GM19193 (cell line): ENCODE results near the gene SNX24.

Experiments used
- POLR2A ChIP-seq: IDR thresholded peaks from 4 replicates; pipeline ENCODE4 v1.6.1; 2011; ENCODE audit not compliant: insufficient read depth, insufficient read length; ENCODE audit errors: extremely low read depth

SNX24 gene

GRCh38 chr5:122940890-122941289 lies 95.5 kb downstream of the SNX24 start:
- TF ChIP-seq POLR2A: no peak

DNA sequence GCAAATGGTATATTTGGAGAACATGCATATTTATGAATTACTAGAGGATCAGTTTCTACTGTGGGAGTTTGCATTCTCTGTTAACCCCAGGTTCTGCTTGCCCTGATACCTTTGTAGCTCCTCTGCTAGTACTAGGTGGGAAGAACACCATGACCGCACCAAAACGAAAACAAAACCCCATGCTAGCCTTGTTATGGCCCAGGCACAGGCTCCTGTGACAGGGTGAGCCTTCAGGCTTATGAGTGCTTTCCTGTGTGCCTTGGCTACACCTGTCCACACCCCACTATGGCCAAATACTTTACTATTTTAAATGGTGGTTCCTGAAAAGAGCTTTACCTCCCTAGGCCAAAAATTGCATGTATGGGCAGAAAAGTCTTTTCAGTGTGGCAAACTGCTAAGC lies 96.3 kb downstream of the SNX24 start:
- TF ChIP-seq POLR2A: no peak

DNA sequence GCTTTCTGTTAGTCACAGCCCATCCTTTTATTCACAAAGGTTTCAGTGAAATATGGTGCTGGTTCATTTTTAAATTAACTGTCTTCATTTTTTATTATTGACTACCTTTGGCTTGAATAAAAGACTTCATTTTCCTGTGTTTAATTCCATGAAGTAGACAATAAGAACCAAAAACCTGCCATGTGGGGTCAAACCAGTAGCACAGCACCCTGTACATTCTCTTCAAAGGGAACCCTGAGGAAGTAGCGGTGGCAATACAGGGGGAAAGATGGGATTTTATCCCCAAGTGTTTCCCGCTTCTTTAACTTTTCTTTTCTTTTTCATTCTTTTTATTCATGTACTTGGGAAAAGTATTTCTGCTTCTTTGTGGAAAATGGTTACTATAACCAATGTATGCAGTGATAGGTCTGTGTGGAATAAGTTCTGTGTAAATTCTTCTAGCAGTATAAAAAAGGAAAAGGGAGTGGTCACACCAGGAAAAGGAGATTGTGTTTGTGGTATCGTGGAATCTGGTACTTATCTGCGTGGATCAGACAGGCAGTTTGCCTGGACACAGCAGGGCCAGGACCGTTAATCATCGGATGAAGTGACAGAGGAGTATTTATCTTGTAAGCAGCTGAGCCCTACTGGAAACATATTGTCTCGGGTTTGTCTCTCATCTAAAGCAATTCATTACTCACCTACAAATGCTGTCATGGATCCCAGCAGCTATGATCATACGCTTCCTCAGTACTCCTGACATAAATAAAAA lies 96.9 kb downstream of the SNX24 start:
- TF ChIP-seq POLR2A: no peak

DNA sequence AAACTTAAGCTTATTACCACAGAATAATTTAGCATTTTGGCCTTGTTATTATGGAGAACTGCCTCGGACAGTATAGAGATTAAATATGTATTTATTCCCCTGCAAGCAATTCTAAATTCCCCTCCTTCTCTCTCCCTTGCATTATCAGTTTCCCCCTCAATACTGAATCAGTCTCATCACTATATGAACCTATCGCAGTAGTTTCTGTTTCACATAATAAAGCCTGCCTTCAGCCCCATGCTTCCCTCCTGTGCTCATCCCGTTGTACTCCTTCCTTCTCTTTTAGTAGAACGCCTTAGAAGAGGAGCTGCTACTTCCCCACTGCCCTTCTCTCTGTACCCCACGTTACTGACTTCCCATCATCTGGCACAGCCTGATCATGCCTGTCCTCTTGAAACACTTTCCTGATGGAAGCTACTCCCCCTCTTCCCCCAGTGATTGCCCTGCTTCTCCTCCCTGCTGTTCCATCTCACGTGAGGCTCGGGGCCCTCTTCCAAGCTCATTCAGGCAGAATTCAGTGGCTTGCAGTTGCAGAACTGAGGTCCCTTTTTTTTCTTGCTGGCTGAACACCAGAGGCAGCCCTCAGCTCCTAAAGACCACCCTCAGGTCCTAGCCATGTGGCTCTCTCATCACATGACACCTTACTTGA lies 97.8 kb downstream of the SNX24 start:
- TF ChIP-seq POLR2A: no peak

DNA sequence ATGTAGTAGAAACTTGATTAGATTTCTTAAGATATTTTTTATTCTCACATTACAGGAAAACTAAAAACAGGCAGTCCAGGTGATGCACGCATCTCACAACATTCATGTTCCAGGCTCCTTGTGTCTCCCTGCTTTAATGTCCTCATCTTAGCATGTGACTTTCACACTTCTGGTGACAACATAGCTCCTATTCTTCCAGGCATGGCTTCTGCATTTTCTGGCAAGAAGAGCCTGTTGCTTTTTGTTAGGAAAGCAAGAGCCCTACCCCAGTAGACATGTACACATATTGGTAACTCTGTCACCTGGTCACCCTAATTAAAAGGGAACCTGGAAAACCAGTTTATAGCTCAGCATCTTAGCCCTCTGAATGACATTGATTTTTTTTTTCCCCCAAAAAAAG lies 98.6 kb downstream of the SNX24 start:
- no peak for TF ChIP-seq POLR2A

DNA sequence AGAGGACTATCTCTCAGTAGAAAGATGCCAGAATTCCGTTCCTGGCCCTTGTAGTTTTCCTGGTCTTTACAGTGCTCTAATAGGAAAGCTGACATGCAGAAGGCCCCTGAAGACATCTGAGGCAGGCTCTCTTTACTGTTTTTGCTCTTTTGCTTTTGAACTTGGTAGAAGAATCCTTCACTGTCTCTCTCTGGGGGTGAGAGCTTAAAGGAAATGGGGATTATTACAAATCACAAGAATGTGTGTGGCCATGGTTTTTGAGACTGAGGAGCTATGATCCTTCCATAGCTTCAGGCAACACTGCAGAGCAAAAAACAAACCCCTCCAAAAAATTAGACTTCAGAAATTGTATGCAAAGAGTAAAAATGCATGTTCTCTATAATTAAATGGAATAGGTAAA lies 102.0 kb downstream of the SNX24 start:
- TF ChIP-seq POLR2A: no peak

DNA sequence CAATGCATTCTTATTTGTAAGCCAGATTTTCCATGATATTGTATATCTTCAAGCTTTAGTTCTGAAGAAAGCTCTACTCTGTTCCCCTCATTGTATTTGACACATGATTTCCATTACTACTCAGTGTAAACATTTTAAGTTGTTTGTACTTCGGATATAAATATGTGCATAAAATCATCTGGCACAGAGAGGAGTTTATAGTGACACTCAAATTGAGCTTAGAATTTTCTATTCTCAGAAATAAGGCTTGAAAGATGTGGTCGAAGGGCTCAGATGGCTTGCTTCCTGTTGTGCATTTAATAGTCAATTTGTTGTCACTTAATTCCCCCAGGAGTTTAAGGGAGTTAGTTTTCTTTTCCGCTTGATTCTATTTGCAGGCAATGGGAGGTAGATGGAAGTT lies 102.4 kb downstream of the SNX24 start:
- TF ChIP-seq POLR2A: no peak

DNA sequence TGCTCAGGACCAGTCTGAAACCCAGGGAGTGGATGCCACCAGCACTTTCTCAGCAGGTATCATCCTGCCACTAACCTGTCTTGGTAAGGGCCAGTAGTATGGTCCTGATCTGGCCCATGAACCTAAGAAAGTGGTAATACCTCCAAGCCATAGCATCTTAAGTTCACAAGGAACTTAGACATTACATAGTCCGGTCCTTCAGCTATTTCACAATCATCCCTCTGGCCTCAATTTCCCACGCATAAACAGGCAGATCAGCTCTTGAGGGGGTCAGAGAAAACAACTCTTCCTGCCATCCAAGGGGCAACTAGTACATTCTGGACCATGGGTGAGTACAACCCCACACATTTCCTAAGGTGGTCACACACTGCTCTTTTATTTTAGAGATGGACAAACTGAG lies 102.9 kb downstream of the SNX24 start:
- no peak for TF ChIP-seq POLR2A

GRCh38 chr5:122951658-122952057 lies 106.2 kb downstream of the SNX24 start:
- no peak for TF ChIP-seq POLR2A

GRCh38 chr5:122954719-122955118 lies 109.3 kb downstream of the SNX24 start:
- no peak for TF ChIP-seq POLR2A

DNA sequence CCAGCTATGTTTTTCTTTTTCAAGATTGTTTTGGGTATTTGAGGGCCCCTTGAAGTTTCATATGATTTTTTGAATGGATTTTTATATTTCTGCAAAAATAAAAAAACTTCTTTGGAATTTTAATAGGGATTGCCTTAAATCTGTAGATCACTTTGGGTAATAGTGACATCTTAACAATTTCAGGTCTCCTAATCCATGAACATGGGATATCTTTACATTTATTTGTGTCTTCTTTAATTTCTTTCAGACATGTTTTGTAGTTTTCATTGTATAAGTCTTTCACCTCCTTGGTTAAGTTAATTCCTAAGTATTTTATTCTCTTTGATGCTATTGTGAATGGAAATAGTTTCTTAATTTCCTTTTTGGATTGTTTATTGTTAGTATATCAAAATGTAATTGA lies 112.0 kb downstream of the SNX24 start:
- no peak for TF ChIP-seq POLR2A

GRCh38 chr5:122959740-122960445 lies 114.5 kb downstream of the SNX24 start:
- no peak for TF ChIP-seq POLR2A

DNA sequence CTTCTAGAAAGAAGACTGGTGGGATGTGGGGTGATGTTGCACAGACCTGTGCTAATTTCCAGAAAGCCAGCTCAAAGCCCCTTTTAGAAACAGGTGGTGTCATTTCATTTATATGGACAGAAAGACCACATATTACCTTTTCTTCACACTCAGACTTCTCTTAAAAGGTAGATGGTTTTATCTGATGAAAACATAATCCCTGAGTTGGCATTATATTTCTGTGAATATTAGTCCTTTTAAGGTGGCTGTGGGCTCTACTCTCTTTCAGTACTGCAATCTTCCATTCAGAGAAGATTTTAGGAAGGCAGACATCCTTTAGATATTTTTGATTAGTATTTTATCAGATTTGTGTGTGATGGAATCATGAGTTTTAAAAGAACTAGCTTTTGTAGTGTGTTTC lies 117.9 kb downstream of the SNX24 start:
- no peak for TF ChIP-seq POLR2A

- no peak for TF ChIP-seq POLR2A
Observed at GRCh38 chr5:122965111-122965510, 119.7 kb downstream of the SNX24 start.

DNA sequence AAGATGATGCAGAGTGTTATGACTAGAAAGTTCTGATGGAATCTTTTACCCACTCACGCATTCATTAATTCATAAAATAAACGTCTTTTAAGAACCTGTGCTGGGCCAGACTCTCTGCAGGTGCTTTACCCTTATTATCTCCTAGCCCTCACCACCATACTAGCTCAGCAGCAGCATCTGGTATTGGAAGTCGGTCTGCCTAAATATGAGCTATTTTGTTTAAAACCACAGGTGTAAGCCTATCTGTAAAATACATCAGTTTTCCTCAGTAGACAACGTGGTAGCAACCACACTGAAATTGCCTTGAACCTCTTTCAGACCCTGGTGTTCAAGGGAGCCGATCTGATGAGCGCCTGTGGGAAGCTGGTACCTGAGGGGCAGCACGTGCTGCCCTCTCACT lies 121.7 kb downstream of the SNX24 start:
- TF ChIP-seq POLR2A: no peak

- TF ChIP-seq POLR2A: peak; percentile 31
Observed at GRCh38 chr5:122967625-122968024, 122.2 kb downstream of the SNX24 start.
